Globus pallidus (tissue), 1 donor: Measurements from ENCODE around the gene POU5F2.

ENCODE experiments used
- DNase-seq: peaks from one replicate; pipeline ENCODE4 v3.0.0-alpha.2; 2015; ENCODE audit warnings: low spot score

Gene POU5F2

DNA sequence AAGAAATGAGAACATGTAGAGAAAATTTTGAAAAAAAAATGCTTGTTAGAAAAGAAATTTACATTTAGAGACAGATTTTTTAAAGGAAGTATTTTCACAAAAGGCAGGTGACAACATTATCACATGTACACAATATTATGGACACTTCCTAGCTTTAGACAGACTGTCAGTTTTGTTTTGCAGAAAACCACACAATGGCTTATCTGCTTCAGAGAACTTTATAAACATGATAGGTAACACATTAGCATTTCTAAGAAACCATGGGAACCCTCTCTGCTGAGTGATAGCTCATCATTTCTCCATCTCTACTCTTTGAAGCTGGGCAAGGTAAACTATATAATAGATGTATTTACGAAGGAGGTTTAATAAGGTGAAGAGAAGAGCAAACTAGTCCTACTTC is 25.6 kb downstream of the POU5F2 start:
- DNase-seq, result no peak

DNA sequence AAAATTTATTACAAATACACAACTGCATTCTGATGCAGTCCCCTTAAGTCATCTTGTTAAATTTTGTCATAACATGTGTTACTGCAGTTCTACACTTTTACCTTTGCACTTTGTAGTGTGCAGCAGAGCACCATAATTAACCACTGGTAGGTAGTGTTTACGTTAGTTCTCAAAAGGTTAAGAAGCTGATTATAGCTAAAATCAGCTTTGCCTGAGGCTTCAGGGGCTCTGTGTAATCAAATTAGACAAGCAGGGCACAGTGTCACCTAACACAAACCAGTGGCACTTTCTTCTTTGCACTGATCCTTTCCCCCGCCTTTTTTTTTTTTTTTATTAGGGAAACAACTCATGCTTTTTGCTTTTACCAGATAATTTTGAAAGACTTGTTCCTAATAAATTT is 26.1 kb downstream of the POU5F2 start:
- no peak for DNase-seq

GRCh38 chr5:93708442-93708841 is 33.0 kb downstream of the POU5F2 start:
- no peak for DNase-seq

DNA sequence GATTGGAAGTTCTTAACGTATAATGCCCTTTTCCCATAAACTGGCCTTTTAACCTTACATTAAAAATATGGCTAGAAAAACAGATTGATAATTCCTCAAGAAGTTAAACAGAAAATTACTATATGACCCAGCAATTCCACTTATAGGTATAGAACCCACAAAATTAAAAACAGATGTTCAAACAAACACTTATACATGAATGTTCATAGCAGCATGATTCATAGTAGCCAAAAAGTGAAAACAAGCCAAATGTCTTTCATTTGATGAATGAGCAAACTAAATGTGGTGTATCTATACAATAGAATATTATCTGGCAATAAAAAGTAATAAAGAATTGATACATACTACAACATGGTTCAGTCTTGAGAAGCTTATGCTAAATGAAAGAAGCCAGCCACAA is 35.5 kb downstream of the POU5F2 start:
- no peak for DNase-seq

DNA sequence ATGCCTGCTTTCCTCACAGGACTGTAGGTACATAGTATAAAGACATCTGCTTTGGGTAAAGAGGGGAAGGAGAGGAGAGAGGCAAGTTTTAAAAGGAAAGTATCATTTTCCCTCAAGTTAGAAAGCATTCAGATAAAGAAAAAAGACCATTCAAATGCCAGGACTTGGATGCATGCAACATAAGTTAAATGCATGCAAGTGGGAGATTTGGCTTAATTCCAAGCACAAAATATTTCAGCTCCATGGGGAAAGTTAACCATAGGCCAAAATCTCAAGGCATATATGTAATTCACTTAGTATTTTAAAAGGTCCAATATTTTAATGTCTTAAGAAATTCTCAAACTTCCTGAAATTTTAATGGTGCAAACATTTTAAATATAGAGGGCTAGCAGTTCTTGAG is 36.4 kb downstream of the POU5F2 start:
- no peak for DNase-seq

DNA sequence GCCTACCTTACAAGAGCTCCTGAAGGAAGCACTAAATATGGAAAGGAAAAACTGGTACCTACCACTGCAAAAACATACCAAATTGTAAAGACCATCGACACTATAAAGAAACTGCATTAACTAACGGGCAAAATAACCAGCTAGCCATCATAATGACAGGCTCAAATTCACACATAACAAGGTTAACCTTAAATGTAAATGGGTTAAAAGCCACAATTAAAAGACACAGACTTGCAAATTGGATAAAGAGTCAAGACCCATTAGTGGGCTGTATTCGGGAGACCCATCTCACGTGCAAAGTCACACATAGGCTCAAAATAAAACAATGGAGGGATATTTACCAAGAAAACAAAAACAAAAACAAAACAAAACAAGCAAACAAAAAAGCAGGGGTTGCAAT is 49.4 kb downstream of the POU5F2 start:
- no peak for DNase-seq
